ENCODE measurements around the gene USP35.

- TF ChIP-seq CTCF (IDR thresholded peaks at IDR 0.05) (no peak), POLR2A (IDR thresholded peaks at IDR 0.05) (no peak)
Measured at GRCh38 chr11:78170413-78170812, 18.3 kb upstream of the USP35 start.
